DLD1 (cell line): Measurements from ENCODE around the gene GRID1.
"Not testable (repeated sequence)": the region's sequence is repeated elsewhere in the genome, so short reads cannot be mapped to it uniquely, and the experiment has no call there.

Experiments used
- in situ Hi-C: cut with HindIII; loops from 2 replicates; pipeline ENCODE4 v1.10.0; 2017; ENCODE audit warnings: low sequenced_read_pairs

GRID1 gene

GRCh38 chr10:86056672-86057071 lies 309.9 kb downstream of the GRID1 start:
- in situ Hi-C loops: no loop called here

GRCh38 chr10:86055928-86056327 lies 310.7 kb downstream of the GRID1 start:
- in situ Hi-C loops: no loop called here

- in situ Hi-C loops: no loop called here
Measured at GRCh38 chr10:86053675-86054074, 312.9 kb downstream of the GRID1 start.

GRCh38 chr10:86051586-86051985 lies 315.0 kb downstream of the GRID1 start:
- in situ Hi-C loops: no loop called here

- in situ Hi-C loops: no loop called here
Measured at GRCh38 chr10:86049442-86049841, 317.2 kb downstream of the GRID1 start.

GRCh38 chr10:86048973-86049372 lies 317.6 kb downstream of the GRID1 start:
- in situ Hi-C loops: no loop called here

GRCh38 chr10:86048571-86048970 lies 318.0 kb downstream of the GRID1 start:
- in situ Hi-C loops: no loop called here

GRCh38 chr10:86047588-86047987 lies 319.0 kb downstream of the GRID1 start:
- in situ Hi-C loops: no loop called here

GRCh38 chr10:86046845-86047460 lies 319.6 kb downstream of the GRID1 start:
- in situ Hi-C loops: no loop called here

- in situ Hi-C loops: no loop called here
Measured at GRCh38 chr10:86045896-86046295, 320.7 kb downstream of the GRID1 start.

- in situ Hi-C loops: no loop called here
Measured at GRCh38 chr10:86044029-86044428, 322.6 kb downstream of the GRID1 start.

- in situ Hi-C loops: no loop called here
Measured at GRCh38 chr10:86043236-86043635, 323.4 kb downstream of the GRID1 start.

- in situ Hi-C loops: no loop called here
Measured at GRCh38 chr10:86042161-86042560, 324.4 kb downstream of the GRID1 start.

GRCh38 chr10:86041116-86041515 lies 325.5 kb downstream of the GRID1 start:
- in situ Hi-C loops: no loop called here

- in situ Hi-C loops: no loop called here
Measured at GRCh38 chr10:86038371-86038770, 328.2 kb downstream of the GRID1 start.

- in situ Hi-C loops: no loop called here
Measured at GRCh38 chr10:86037096-86037495, 329.5 kb downstream of the GRID1 start.

GRCh38 chr10:86036544-86036831 lies 330.1 kb downstream of the GRID1 start:
- in situ Hi-C loops: no loop called here

- in situ Hi-C loops: no loop called here
Measured at GRCh38 chr10:86035791-86036543, 330.6 kb downstream of the GRID1 start.

- in situ Hi-C loops: no loop called here
Measured at GRCh38 chr10:86034710-86035109, 331.9 kb downstream of the GRID1 start.

GRCh38 chr10:86033581-86033980 lies 333.0 kb downstream of the GRID1 start:
- in situ Hi-C loops: no loop called here

- in situ Hi-C loops: not testable (repeated sequence)
Measured at GRCh38 chr10:86032087-86032486, 334.5 kb downstream of the GRID1 start.

- in situ Hi-C loops: no loop called here
Measured at GRCh38 chr10:86030312-86030711, 336.3 kb downstream of the GRID1 start.

GRCh38 chr10:86027346-86027745 lies 339.2 kb downstream of the GRID1 start:
- in situ Hi-C loops: no loop called here
